ENCODE results near the gene ABCC4.

GRCh38 chr13:94996445-94996844 is 304.8 kb downstream of the ABCC4 start:
- TF ChIP-seq POLR2A (IDR thresholded peaks at IDR 0.05), result no peak
- no peak for TF ChIP-seq CTCF (IDR thresholded peaks at IDR 0.05)
- TF ChIP-seq POLR2AphosphoS5 (IDR thresholded peaks at IDR 0.05), result no peak

All from transverse colon (tissue), 4 donors.